PC-3 (cell line): Measurements from ENCODE around the gene LRRC57.

ENCODE experiments used
- CTCF ChIP-seq: fragments of 300-600 bp; sonication (generic); conservative IDR thresholded peaks from 2 replicates; pipeline ENCODE4 v1.5.1; 2017; ENCODE audit warnings: antibody characterized with exemption, low read depth, mild to moderate bottlenecking, low read length
- EZH2 ChIP-seq: fragments of 300-600 bp; sonication (generic); IDR thresholded peaks from one replicate; pipeline ENCODE4 v1.6.1; 2017; ENCODE audit warnings: antibody characterized with exemption, mild to moderate bottlenecking, low read length; ENCODE audit not compliant: unreplicated experiment
- EZH2phosphoT487 ChIP-seq: fragments of 300-600 bp; sonication (generic); IDR thresholded peaks from 2 replicates; pipeline ENCODE4 v1.6.1; 2018; ENCODE audit warnings: mild to moderate bottlenecking, antibody characterized with exemption, low read length, borderline replicate concordance

DNA sequence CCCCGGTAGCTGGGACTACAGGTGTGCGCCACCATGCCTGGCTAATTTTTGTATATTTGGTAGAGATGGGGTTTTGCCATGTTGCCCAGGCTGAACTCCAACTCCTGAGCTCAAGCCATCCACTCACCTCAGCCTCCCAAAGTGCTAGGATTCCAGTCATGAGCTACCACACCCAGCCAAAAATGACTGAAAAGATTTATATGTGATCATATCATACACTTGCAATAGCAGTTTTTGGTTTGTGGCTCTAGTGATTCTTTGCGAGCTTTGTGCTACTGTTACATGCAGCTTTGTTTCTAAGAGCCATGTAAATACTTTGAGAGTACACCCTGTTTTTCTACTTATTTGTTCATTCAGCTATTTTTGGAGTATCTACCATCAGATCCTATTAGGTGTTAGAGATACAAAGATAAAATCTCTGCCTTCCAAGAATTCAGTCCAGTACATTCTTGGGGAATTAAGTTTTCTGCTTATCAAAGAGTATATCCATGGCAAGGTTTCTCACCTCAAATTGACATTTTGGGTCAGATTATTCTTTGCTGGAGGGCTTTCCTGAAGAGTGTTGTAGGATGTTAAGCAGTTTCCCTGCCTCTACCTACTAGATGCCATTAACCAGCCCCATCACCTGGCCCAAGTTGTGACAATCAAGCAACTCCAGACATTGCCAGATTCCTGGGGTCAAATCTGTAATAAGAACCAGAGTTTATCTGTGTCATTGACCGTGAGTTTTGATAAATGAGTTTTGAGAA, 38.2 kb downstream of the LRRC57 start:
- no peak for TF ChIP-seq CTCF
- no peak for TF ChIP-seq EZH2phosphoT487
- TF ChIP-seq EZH2 = no peak
